Measurements from ENCODE around the gene AP3B1.

DNA sequence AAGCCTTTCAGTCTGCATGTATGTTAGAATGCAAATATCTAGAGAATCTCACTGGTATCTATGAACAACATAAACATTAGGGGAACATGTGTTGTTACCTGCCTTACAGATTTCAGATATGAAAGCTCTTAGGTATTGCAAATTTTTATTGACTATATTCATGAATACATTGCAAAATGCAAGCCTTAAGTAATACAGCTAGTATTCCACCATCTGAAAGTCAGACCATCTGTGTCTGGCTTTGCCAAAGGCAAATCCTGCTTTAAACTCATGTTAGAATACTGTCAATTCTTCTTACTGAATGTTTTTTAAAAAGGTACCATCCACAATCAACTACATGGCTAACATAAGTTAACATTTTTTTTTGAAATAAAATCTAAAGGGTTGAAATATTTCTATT is 215.6 kb downstream of the AP3B1 start:
- TF ChIP-seq, protein P1, sequence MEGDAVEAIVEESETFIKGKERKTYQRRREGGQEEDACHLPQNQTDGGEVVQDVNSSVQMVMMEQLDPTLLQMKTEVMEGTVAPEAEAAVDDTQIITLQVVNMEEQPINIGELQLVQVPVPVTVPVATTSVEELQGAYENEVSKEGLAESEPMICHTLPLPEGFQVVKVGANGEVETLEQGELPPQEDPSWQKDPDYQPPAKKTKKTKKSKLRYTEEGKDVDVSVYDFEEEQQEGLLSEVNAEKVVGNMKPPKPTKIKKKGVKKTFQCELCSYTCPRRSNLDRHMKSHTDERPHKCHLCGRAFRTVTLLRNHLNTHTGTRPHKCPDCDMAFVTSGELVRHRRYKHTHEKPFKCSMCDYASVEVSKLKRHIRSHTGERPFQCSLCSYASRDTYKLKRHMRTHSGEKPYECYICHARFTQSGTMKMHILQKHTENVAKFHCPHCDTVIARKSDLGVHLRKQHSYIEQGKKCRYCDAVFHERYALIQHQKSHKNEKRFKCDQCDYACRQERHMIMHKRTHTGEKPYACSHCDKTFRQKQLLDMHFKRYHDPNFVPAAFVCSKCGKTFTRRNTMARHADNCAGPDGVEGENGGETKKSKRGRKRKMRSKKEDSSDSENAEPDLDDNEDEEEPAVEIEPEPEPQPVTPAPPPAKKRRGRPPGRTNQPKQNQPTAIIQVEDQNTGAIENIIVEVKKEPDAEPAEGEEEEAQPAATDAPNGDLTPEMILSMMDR (IDR thresholded peaks at IDR 0.05): no peak
- TF ChIP-seq POLR2AphosphoS5 (IDR thresholded peaks at IDR 0.05) (no peak), POLR2A (IDR thresholded peaks at IDR 0.05) (no peak)
